ENCODE measurements around the gene ILKAP.

ILKAP gene, protein sequence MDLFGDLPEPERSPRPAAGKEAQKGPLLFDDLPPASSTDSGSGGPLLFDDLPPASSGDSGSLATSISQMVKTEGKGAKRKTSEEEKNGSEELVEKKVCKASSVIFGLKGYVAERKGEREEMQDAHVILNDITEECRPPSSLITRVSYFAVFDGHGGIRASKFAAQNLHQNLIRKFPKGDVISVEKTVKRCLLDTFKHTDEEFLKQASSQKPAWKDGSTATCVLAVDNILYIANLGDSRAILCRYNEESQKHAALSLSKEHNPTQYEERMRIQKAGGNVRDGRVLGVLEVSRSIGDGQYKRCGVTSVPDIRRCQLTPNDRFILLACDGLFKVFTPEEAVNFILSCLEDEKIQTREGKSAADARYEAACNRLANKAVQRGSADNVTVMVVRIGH

DNA sequence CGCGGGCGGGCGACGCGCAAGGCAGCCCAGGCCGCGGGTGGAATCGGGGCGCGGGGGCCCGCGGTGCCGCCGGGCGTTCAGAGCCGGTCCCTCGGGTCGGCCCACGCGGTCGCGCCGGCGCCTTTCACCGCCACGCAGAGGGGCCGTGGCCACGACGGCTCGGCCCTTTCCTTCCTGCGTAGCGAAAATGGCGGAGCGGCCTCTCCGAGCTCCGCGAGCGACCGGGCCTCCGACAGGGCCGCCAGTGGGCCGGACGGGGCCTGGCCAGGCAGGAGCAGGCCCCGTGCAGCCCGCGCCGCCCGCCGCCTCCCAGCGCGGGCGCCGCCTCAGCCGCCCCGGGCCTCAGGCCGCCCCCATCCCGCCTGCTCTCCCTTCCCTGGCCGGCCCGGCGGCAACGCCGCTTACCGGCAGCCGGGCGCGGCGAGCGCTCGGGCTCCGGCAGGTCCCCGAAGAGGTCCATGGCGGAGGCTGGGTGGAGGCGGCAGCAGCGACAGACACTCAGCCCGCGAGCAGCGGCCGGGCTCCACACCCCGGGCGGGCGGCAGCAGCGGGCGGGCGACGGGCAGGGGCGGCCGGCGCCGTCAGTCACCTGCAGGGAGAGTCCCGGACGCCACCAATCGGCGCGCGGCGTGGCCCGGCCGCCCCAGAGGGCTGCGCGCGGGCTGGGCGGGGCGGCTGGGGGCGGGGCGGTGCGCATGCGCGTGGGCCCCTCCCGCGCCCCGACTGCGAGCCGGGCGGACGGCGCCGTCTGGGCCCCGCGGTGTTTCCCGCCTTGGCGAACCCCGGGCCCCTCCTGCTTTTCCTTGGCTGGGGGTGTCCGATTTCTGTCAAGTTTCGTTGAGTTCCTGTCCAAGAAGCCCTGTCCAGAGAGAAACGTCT, at the start of gene ILKAP:
ILKAP (minus strand) TSS at position 602 of the 879 bp plus-strand sequence; CDS start at position 460, 142 bp downstream.
- H3K36me3 ChIP-seq (ENCODE audit: insufficient read depth, low read length) = no peaks in the 10 kb centered on the region
- H3K9ac ChIP-seq (ENCODE audit: low read length) = peak within 1 kb of the TSS; percentile 92
- peaks cover 35% of the 10 kb centered on the region for H3K4me1 ChIP-seq (ENCODE audit: insufficient read depth, low read length)

DNA sequence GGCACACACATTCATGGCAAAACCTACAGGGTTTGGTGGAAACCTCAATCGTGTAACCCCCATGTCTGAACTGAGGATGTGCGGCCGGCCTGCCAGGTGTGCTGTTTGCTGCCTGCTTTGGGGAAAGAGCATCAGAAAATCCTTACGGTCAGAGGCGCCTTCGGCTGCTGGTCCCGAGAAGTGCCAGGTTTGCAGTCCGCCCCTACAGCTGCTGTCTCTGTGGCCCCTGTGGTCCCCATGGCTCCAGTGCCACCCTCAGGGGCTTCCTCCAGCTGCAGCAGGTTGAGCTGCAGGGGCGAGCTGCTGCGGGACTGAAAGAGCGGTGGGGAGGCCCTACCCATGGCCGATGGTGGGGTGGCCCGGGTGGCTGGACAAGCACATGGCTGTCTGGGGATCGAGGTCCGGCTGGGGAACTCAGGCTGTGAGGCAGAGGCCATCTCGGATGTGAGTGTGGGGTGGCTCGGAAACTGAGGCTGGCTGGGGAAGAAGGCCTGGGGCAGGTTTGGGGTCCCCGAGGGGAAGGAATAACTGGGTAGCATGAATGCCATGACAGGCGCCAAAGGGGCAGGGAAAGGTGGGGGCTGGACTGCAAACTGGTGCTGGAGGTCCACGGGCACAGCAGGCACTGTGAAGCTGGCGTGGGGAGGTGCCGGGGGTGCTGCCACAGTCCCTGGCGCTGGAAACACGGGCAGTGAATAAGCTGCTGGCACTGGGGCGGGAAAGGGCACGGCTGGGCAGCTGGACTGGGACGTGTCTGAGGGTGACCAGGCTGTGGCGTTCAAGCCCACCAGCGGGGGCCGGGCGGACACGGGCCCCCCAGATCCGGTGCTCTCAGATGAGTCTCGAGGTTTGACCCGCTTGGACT, 49.5 kb upstream of the ILKAP start:
- Histone ChIP-seq H3K36me3 (ENCODE audit: insufficient read depth, low read length) (peaks cover 83% of the 10 kb centered on the region), H3K4me1 (ENCODE audit: insufficient read depth, low read length) (no peaks in the 10 kb centered on the region), H3K9me3 (ENCODE audit: low read length) (no peaks in the 10 kb centered on the region), H3K27me3 (ENCODE audit: control insufficient read depth in 1 of 2, insufficient read depth in 2 of 2, low read length in 2 of 2) (no peaks in the 10 kb centered on the region), H3K27ac (ENCODE audit: low read depth, low read length) (no peak overlapping the region), H3K9ac (ENCODE audit: low read length) (no peak overlapping the region), H3K4me3 (ENCODE audit: low read depth in 1 of 2, low read length in 2 of 2) (no peak overlapping the region)

More for the DNA sequence above, at the start of gene ILKAP:
- Histone ChIP-seq H3K9me3 (ENCODE audit: low read length) (no peaks in the 10 kb centered on the region), H3K4me3 (ENCODE audit: low read depth in 1 of 2, low read length in 2 of 2) (peak within 1 kb of the TSS; percentile 55 to 85), H3K27ac (ENCODE audit: low read depth, low read length) (peak within 1 kb of the TSS; percentile 93), H3K27me3 (ENCODE audit: control insufficient read depth in 1 of 2, insufficient read depth in 2 of 2, low read length in 2 of 2) (no peaks in the 10 kb centered on the region)

DNA sequence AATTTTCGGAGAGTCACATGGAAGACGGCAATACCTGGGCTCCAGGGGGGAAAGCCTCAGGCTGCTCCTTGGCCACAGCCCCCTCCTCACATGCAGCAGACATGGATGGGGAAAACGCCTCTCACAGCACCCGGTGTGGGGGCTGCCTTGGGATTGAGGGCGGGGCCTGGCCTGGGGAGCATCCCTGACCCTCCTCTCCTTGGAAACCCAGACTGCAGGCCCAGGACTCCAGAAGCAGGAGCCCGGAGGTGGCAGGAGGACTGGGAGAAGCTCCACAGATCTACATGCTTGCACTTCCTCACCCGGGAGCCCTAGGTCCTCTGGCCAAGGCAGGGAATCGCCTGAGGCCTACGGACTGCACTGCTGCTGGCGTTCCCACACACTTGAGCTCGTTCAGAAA, 48.5 kb upstream of the ILKAP start:
- Histone ChIP-seq H3K27ac (ENCODE audit: low read depth, low read length) (no peak overlapping the region), H3K9ac (ENCODE audit: low read length) (no peak overlapping the region), H3K9me3 (ENCODE audit: low read length) (no peaks in the 10 kb centered on the region), H3K27me3 (ENCODE audit: control insufficient read depth in 1 of 2, insufficient read depth in 2 of 2, low read length in 2 of 2) (no peaks in the 10 kb centered on the region), H3K36me3 (ENCODE audit: insufficient read depth, low read length) (peaks cover 85% of the 10 kb centered on the region), H3K4me3 (ENCODE audit: low read depth in 1 of 2, low read length in 2 of 2) (no peak overlapping the region), H3K4me1 (ENCODE audit: insufficient read depth, low read length) (no peaks in the 10 kb centered on the region)

DNA sequence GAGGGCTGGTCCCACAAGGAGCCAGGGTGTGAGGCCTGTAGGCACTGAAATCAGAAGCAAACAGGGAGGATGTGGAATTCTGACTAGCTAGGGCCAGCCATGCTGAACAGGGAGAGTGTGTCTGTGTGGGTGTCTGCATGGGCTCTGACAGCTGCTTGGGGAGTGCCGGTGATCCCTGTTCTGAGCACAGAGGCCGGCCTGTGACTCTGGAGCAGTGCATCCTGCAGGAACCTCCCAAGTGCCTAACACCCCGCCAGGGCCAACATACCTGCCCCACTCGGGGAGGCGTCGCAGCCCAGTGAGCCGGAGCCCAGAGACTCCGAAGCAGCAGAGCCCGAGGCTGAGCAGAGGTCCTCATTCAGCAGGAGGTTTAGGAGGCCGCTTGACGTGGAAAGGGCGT, 47.8 kb upstream of the ILKAP start:
- Histone ChIP-seq H3K9ac (ENCODE audit: low read length) (no peak overlapping the region), H3K27me3 (ENCODE audit: control insufficient read depth in 1 of 2, insufficient read depth in 2 of 2, low read length in 2 of 2) (no peaks in the 10 kb centered on the region), H3K4me1 (ENCODE audit: insufficient read depth, low read length) (no peaks in the 10 kb centered on the region), H3K36me3 (ENCODE audit: insufficient read depth, low read length) (peaks cover 83% of the 10 kb centered on the region), H3K9me3 (ENCODE audit: low read length) (no peaks in the 10 kb centered on the region), H3K27ac (ENCODE audit: low read depth, low read length) (no peak overlapping the region), H3K4me3 (ENCODE audit: low read depth in 1 of 2, low read length in 2 of 2) (no peak overlapping the region)

DNA sequence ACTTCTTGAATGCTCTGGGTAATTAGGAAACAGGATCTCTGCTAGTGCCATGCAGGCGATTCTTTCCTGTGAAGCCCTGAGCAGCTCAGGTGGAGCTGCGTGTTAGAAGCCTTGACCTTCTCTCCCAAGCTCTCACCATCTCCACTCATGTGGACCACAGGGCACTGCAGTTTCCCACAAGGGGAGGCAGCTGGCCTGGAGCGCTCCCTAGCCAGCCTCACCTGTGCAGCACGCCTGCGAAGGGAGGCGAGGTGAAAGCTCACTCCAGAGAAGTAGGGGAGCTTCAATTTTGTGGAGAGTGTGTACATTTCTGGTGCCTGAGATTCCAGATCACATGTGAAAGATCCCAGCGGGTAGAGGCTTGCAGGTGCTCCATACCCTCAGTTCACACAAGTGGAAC, 47.4 kb upstream of the ILKAP start:
- Histone ChIP-seq H3K9ac (ENCODE audit: low read length) (no peak overlapping the region), H3K27ac (ENCODE audit: low read depth, low read length) (no peak overlapping the region), H3K36me3 (ENCODE audit: insufficient read depth, low read length) (peaks cover 78% of the 10 kb centered on the region), H3K9me3 (ENCODE audit: low read length) (no peaks in the 10 kb centered on the region), H3K27me3 (ENCODE audit: control insufficient read depth in 1 of 2, insufficient read depth in 2 of 2, low read length in 2 of 2) (no peaks in the 10 kb centered on the region), H3K4me1 (ENCODE audit: insufficient read depth, low read length) (no peaks in the 10 kb centered on the region), H3K4me3 (ENCODE audit: low read depth in 1 of 2, low read length in 2 of 2) (no peak overlapping the region)

DNA sequence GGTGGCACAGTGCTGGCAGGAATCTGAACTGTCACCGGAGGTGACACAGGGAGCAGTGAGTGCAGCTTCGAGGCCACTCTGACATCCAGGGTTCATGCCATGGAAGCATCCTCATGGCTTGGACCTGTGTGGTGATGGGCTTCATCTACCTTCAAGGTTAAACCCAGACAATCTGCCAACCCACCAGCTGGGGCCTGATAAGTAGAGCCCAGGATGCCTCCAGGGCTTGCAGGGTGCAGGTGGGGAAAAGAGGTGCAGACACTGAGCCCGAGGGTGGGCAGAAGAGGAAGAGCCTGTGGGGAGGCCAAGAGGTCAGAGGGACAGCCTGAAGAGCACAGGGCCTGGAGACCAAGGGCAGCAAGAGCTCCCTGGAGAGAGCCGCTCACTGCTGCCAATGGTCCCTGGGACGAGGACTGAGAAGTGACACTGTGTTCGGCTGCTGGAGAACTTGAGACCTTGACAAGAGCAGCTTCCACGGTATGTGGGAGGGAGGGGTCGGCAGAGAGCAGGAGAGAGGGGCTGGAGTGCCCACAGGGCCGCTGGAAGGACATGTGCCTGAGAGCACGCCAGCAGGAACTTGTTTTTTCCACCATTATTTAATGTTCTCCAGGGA, 44.5 kb upstream of the ILKAP start:
- H3K4me3 ChIP-seq (ENCODE audit: low read depth in 1 of 2, low read length in 2 of 2) = no peak overlapping the region
- peaks cover 55% of the 10 kb centered on the region for H3K36me3 ChIP-seq (ENCODE audit: insufficient read depth, low read length)
- H3K9ac ChIP-seq (ENCODE audit: low read length) = no peak overlapping the region
- H3K9me3 ChIP-seq (ENCODE audit: low read length) = no peaks in the 10 kb centered on the region
- H3K4me1 ChIP-seq (ENCODE audit: insufficient read depth, low read length) = peaks cover 8% of the 10 kb centered on the region
- H3K27ac ChIP-seq (ENCODE audit: low read depth, low read length) = no peak overlapping the region
- H3K27me3 ChIP-seq (ENCODE audit: control insufficient read depth in 1 of 2, insufficient read depth in 2 of 2, low read length in 2 of 2) = no peaks in the 10 kb centered on the region

DNA sequence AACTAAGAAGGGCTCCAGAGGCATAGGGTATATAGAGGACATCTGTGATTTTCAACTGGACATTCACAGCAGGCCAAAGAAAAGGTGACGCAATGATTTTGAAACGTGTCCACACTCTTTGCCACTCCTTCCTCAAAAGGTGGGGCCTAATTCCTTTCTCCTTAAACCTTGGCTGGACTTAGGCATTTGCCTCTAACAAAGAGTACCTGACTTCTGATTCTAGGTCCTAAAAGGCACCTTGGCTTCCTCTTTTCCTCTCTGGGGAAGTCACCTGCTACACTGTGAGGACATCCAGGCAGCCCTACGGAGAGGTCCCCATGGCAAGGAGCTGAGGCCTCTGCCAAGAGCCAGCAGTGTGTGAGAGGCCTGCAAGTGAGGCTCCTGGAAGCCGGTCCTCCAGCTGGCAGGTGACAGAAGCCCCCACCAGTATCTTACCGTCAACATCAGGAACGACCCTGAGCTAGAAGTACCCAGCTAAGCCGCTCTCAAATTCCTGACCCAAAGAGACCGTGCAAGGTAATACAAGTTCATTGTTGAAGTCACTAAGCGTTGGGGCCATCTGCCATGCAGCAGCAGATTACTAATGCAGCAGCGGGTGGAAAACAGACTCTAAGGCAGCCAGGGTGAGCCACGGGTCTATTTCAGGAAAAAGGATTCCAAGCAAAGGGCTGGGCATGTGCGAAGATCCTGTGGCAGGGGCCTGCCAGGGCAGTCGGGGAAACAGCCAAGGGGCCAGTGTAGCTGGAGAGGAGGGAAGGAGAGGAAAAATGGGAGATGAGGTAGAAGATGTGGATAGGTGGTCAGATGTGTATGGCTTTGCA, 43.7 kb upstream of the ILKAP start:
- Histone ChIP-seq H3K36me3 (ENCODE audit: insufficient read depth, low read length) (peaks cover 47% of the 10 kb centered on the region), H3K9ac (ENCODE audit: low read length) (no peak overlapping the region), H3K4me1 (ENCODE audit: insufficient read depth, low read length) (peaks cover 16% of the 10 kb centered on the region), H3K27ac (ENCODE audit: low read depth, low read length) (no peak overlapping the region), H3K27me3 (ENCODE audit: control insufficient read depth in 1 of 2, insufficient read depth in 2 of 2, low read length in 2 of 2) (no peaks in the 10 kb centered on the region), H3K9me3 (ENCODE audit: low read length) (no peaks in the 10 kb centered on the region), H3K4me3 (ENCODE audit: low read depth in 1 of 2, low read length in 2 of 2) (no peak overlapping the region)

DNA sequence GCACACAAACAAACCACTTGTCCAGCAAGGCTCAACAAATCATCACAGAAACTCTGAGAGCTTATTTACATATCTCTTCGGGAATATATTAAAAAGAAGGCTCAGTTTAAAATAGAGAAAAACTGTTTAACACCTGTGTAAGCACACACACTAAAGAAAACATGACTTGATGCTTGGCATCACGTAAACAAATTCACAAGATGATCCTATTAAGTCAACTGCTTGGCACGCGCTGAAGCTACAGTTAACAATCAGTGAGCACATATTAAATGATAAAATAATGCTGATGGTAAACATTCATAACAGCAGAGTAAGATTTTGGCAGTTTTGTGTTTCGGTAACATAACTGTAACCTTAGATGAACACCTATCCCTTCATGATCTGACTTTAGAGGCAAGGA, 40.7 kb upstream of the ILKAP start:
- no peaks in the 10 kb centered on the region for H3K9me3 ChIP-seq (ENCODE audit: low read length)
- peaks cover 24% of the 10 kb centered on the region for H3K36me3 ChIP-seq (ENCODE audit: insufficient read depth, low read length)
- no peaks in the 10 kb centered on the region for H3K27me3 ChIP-seq (ENCODE audit: control insufficient read depth in 1 of 2, insufficient read depth in 2 of 2, low read length in 2 of 2)
- H3K9ac ChIP-seq (ENCODE audit: low read length) = no peak overlapping the region
- peaks cover 26% of the 10 kb centered on the region for H3K4me1 ChIP-seq (ENCODE audit: insufficient read depth, low read length)
- no peak overlapping the region for H3K4me3 ChIP-seq (ENCODE audit: low read depth in 1 of 2, low read length in 2 of 2)
- no peak overlapping the region for H3K27ac ChIP-seq (ENCODE audit: low read depth, low read length)

DNA sequence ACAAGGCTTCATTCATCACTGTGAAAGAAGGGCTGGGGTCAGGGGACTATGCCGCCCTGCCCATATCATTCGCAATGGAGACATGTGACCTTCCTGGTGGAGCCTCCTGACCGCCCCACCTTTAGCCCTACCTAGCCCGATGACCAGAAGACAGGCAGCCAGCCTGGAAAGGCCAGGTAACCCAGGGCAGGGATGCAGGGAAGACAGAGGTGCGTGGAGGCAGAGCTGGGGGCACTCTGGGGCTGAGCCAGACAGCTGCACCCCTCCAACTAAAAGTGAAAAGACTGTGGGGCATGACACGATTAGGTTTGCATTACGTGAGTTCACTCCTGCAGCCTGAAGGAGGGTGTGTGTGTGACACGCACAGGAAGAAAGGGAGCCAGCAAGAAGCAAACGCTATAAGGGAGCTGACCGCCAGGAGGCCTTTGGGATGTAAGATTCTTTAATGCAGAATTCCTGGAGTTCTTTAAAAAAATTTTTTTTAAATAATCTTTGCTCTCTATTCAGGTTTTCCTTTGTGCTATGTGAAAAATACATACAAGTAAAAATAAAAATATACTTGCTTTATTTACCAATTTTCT, 40.1 kb upstream of the ILKAP start:
- H3K9ac ChIP-seq (ENCODE audit: low read length) = no peak overlapping the region

More for the DNA sequence above, 40.1 kb upstream of the ILKAP start:
- Histone ChIP-seq H3K4me3 (ENCODE audit: low read depth in 1 of 2, low read length in 2 of 2) (no peak overlapping the region), H3K27me3 (ENCODE audit: control insufficient read depth in 1 of 2, insufficient read depth in 2 of 2, low read length in 2 of 2) (no peaks in the 10 kb centered on the region), H3K9me3 (ENCODE audit: low read length) (no peaks in the 10 kb centered on the region), H3K36me3 (ENCODE audit: insufficient read depth, low read length) (peaks cover 24% of the 10 kb centered on the region), H3K4me1 (ENCODE audit: insufficient read depth, low read length) (peaks cover 26% of the 10 kb centered on the region), H3K27ac (ENCODE audit: low read depth, low read length) (peak overlapping the region; percentile 79)

All from muscle layer of colon (tissue), 2 donors.